Osteocyte (in vitro differentiated cells): ENCODE results near the gene B4GALT5. TPM values are rescaled to one million over a fixed set of nuclear protein-coding genes. Genes with fewer than 3 reads are reported as not detected.
"Not testable (repeated sequence)": the region's sequence is repeated elsewhere in the genome, so short reads cannot be mapped to it uniquely, and the experiment has no call there.

ENCODE experiments used
- DNase-seq: peaks from one replicate; pipeline ENCODE4 v3.0.0; 2021; ENCODE audit warnings: mixed read lengths; ENCODE audit not compliant: unreplicated experiment; ENCODE audit errors: extremely low spot score
- H3K27ac Mint-ChIP-seq: one replicate; pipeline ENCODE4 v1.8.0; 2021; ENCODE audit warnings: mild to moderate bottlenecking, mixed read lengths; ENCODE audit not compliant: unreplicated experiment
- H3K27me3 Mint-ChIP-seq: one replicate; pipeline ENCODE4 v1.8.0; 2021; ENCODE audit warnings: mixed read lengths; ENCODE audit not compliant: unreplicated experiment
- H3K36me3 Mint-ChIP-seq: one replicate; pipeline ENCODE4 v1.8.0; 2021; ENCODE audit warnings: mixed read lengths; ENCODE audit not compliant: unreplicated experiment
- H3K4me1 Mint-ChIP-seq: one replicate; pipeline ENCODE4 v1.8.0; 2021; ENCODE audit warnings: mixed read lengths; ENCODE audit not compliant: unreplicated experiment
- H3K4me3 Mint-ChIP-seq: one replicate; pipeline ENCODE4 v1.8.0; 2021; ENCODE audit warnings: mild to moderate bottlenecking, moderate library complexity, mixed read lengths; ENCODE audit not compliant: unreplicated experiment
- H3K9me3 Mint-ChIP-seq: one replicate; pipeline ENCODE4 v1.8.0; 2021; ENCODE audit warnings: mixed read lengths; ENCODE audit not compliant: unreplicated experiment
- total RNA-seq: library from RNA; stranded (reverse); gene quantifications from 2 replicates; pipeline ENCODE4 v1.2.1, GENCODE V29; 2021
- TF ChIP-seq, protein P1 (sequence below): fragments of 200-600 bp; sonication (generic); IDR thresholded peaks from 2 replicates; pipeline ENCODE4 v1.5.0; 2021; ENCODE audit warnings: antibody characterized with exemption, mild to moderate bottlenecking, moderate library complexity

B4GALT5 gene
- total RNA-seq, 1 donor from 2014 or later = 45.4 TPM

DNA sequence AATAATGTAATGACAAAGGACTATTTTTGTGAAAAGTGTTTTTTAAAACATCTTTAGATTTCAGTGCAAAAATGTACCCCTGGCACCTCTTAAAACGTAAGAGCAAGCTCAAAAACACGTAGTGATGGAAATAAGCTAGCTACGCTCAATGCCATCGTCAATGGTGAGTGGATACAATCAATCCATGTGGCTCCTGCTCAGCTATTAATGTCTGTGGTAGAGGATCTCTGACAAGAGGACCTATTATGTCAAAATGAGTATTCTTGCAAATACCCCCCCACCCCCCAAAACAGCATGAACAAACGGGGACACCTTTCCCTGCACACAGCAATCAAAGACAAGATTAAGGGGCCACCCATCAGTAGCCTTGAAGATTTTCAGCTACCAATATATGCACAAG lies 80.7 kb downstream of the B4GALT5 start:
- H3K4me3 Mint-ChIP-seq = no peak overlapping the region
- H3K27ac Mint-ChIP-seq = no peak overlapping the region
- no peaks in the 10 kb centered on the region for H3K9me3 Mint-ChIP-seq
- peaks cover 36% of the 10 kb centered on the region for H3K36me3 Mint-ChIP-seq
- TF ChIP-seq, protein P1, sequence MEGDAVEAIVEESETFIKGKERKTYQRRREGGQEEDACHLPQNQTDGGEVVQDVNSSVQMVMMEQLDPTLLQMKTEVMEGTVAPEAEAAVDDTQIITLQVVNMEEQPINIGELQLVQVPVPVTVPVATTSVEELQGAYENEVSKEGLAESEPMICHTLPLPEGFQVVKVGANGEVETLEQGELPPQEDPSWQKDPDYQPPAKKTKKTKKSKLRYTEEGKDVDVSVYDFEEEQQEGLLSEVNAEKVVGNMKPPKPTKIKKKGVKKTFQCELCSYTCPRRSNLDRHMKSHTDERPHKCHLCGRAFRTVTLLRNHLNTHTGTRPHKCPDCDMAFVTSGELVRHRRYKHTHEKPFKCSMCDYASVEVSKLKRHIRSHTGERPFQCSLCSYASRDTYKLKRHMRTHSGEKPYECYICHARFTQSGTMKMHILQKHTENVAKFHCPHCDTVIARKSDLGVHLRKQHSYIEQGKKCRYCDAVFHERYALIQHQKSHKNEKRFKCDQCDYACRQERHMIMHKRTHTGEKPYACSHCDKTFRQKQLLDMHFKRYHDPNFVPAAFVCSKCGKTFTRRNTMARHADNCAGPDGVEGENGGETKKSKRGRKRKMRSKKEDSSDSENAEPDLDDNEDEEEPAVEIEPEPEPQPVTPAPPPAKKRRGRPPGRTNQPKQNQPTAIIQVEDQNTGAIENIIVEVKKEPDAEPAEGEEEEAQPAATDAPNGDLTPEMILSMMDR = no peak
- peaks cover 8% of the 10 kb centered on the region for H3K4me1 Mint-ChIP-seq
- DNase-seq = no peak
- H3K27me3 Mint-ChIP-seq = no peaks in the 10 kb centered on the region

GRCh38 chr20:49631856-49632418 lies 81.7 kb downstream of the B4GALT5 start:
- Mint-ChIP-seq H3K27ac (peak overlapping the region; percentile 55), H3K36me3 (peaks cover 31% of the 10 kb centered on the region), H3K4me3 (no peak overlapping the region), H3K27me3 (peaks cover 2% of the 10 kb centered on the region), H3K9me3 (no peaks in the 10 kb centered on the region), H3K4me1 (peaks cover 8% of the 10 kb centered on the region)
- TF ChIP-seq, protein P1 = no peak
- no peak for DNase-seq

- no peak for DNase-seq
- TF ChIP-seq, protein P1 = no peak
- H3K9me3 Mint-ChIP-seq = no peaks in the 10 kb centered on the region
- H3K27me3 Mint-ChIP-seq = peaks cover 2% of the 10 kb centered on the region
- peak overlapping the region; percentile 62 for H3K27ac Mint-ChIP-seq
- H3K4me1 Mint-ChIP-seq = peaks cover 8% of the 10 kb centered on the region
- H3K36me3 Mint-ChIP-seq = peaks cover 23% of the 10 kb centered on the region
- H3K4me3 Mint-ChIP-seq = no peak overlapping the region
Measured at GRCh38 chr20:49631061-49631716, 82.5 kb downstream of the B4GALT5 start.

- DNase-seq = no peak
- Mint-ChIP-seq H3K36me3 (peaks cover 16% of the 10 kb centered on the region), H3K4me3 (no peak overlapping the region), H3K27me3 (peaks cover 4% of the 10 kb centered on the region), H3K4me1 (peaks cover 8% of the 10 kb centered on the region), H3K27ac (peak overlapping the region; percentile 44), H3K9me3 (no peaks in the 10 kb centered on the region)
- TF ChIP-seq, protein P1 = no peak
Measured at GRCh38 chr20:49630396-49630951, 83.2 kb downstream of the B4GALT5 start.

- TF ChIP-seq, protein P1 = no peak
- no peaks in the 10 kb centered on the region for H3K9me3 Mint-ChIP-seq
- H3K27me3 Mint-ChIP-seq = peaks cover 11% of the 10 kb centered on the region
- H3K4me3 Mint-ChIP-seq = no peak overlapping the region
- DNase-seq = no peak
- peaks cover 8% of the 10 kb centered on the region for H3K4me1 Mint-ChIP-seq
- no peak overlapping the region for H3K27ac Mint-ChIP-seq
- peaks cover 14% of the 10 kb centered on the region for H3K36me3 Mint-ChIP-seq
Measured at GRCh38 chr20:49629606-49630005, 84.1 kb downstream of the B4GALT5 start.

- not testable (repeated sequence) for H3K36me3 Mint-ChIP-seq, H3K4me1 Mint-ChIP-seq, H3K9me3 Mint-ChIP-seq, H3K4me3 Mint-ChIP-seq, DNase-seq, H3K27ac Mint-ChIP-seq
- peaks cover 14% of the 10 kb centered on the region for H3K27me3 Mint-ChIP-seq
Measured at GRCh38 chr20:49628280-49628679, 85.4 kb downstream of the B4GALT5 start.
